AG04450 (cell line): Measurements from ENCODE around the gene GATD1. TPM values are rescaled to one million over a fixed set of nuclear protein-coding genes. Genes with fewer than 3 reads are reported as not detected.

Experiments
- CTCF ChIA-PET: fragments of 300-600, 350-600 bp; formaldehyde crosslinking; extraction: SDS; loops from one replicate; lab custom pipeline; 2022; ENCODE audit warnings: antibody characterized with exemption, inconsistent platforms; lab: Charles Lee
- POLR2A ChIA-PET: fragments of 350-600 bp; formaldehyde crosslinking; extraction: SDS; loops from one replicate; lab custom pipeline; 2021; ENCODE audit warnings: antibody characterized with exemption, inconsistent platforms; lab: Yijun Ruan, JAX
- DNase-seq: peaks from one replicate; pipeline ENCODE4 v3.0.0-alpha.2; 2011; ENCODE audit warnings: low read depth, low spot score
- H3K27ac ChIP-seq: one replicate; pipeline ENCODE4 v1.5.1; 2012; ENCODE audit warnings: low read depth, low read length, control low read depth
- H3K27me3 ChIP-seq: one replicate; pipeline ENCODE4 v1.6.0; 2012; ENCODE audit warnings: low read length; ENCODE audit not compliant: control insufficient read depth, insufficient read depth
- H3K4me3 ChIP-seq: 2 replicates; pipeline ENCODE4 v1.5.1; 2011; ENCODE audit warnings: mild to moderate bottlenecking, low read depth, low read length, control low read depth
- H3K9me3 ChIP-seq: 2 replicates; pipeline ENCODE4 v1.5.1; 2012; ENCODE audit warnings: low read length; ENCODE audit not compliant: control insufficient read depth, insufficient read depth
- CTCF ChIP-seq: IDR thresholded peaks from 2 replicates; pipeline ENCODE4 v1.5.1; 2011; ENCODE audit warnings: low read depth, low read length, control low read depth, inconsistent platforms
- polyA plus RNA-seq: library from polyadenylated mRNA; depleted of rRNA; stranded (reverse); fragments of >200 nt; gene quantifications from 2 replicates; pipeline ENCODE4 v1.2.3, GENCODE V29; 2011

The GATD1 gene
- polyA plus RNA-seq, 1 experiment: 15.0 TPM

GRCh38 chr11:783581-784015 lies 6.3 kb upstream of the GATD1 start:
- Histone ChIP-seq H3K27me3 (no peaks in the 10 kb centered on the region), H3K27ac (peak overlapping the region; percentile 90), H3K9me3 (no peaks in the 10 kb centered on the region), H3K4me3 (no peak overlapping the region)
- peak; percentile 89 for DNase-seq
- ChIA-PET CTCF (interaction anchor here (0.7 to 1.3 kb wide), 8 partner anchors 8 to 229 kb away, joined by 3 to 6 read pairs (median 4); no protein-coding TSS in a partner anchor), POLR2A (interaction anchor here (0.6 to 1.4 kb wide), 4 partner anchors 13 to 73 kb away, joined by 3 to 7 read pairs (median 6); no protein-coding TSS in a partner anchor)
- peak; percentile 87 for TF ChIP-seq CTCF

GRCh38 chr11:782264-783174 lies 5.2 kb upstream of the GATD1 start:
- H3K9me3 ChIP-seq: no peaks in the 10 kb centered on the region; the same call in 1 of the 2 replicates
- ChIA-PET CTCF (interaction anchor here (1.1 to 1.3 kb wide), 3 partner anchors 13 to 131 kb away, joined by 3 to 5 read pairs (median 4); no protein-coding TSS in a partner anchor), POLR2A (interaction anchor here (1.4 kb wide), 1 partner anchor 14 kb away, joined by 3 read pairs; no protein-coding TSS in a partner anchor)
- peak overlapping the region; percentile 90 for H3K27ac ChIP-seq
- H3K4me3 ChIP-seq: no peak overlapping the region
- no peaks in the 10 kb centered on the region for H3K27me3 ChIP-seq
- no peak for DNase-seq
- TF ChIP-seq CTCF: no peak

- no peak for DNase-seq
- Histone ChIP-seq H3K9me3 (no peaks in the 10 kb centered on the region; the same call in 1 of the 2 replicates), H3K4me3 (no peak overlapping the region), H3K27me3 (no peaks in the 10 kb centered on the region), H3K27ac (no peak overlapping the region)
- ChIA-PET CTCF (no interaction called here), POLR2A (no interaction called here)
- TF ChIP-seq CTCF: no peak
Observed at GRCh38 chr11:779955-780532, 2.8 kb upstream of the GATD1 start.

- no peak for DNase-seq
- TF ChIP-seq CTCF: no peak
- CTCF ChIA-PET: interaction anchor here (0.7 kb wide), 1 partner anchor 277 kb away, joined by 3 read pairs; no protein-coding TSS in a partner anchor
- no peak overlapping the region for H3K4me3 ChIP-seq
- no peak overlapping the region for H3K27ac ChIP-seq
- POLR2A ChIA-PET: interaction anchor here (0.7 kb wide), 1 partner anchor 15 kb away, joined by 4 read pairs; no protein-coding TSS in a partner anchor
- no peaks in the 10 kb centered on the region; the same call in 1 of the 2 replicates for H3K9me3 ChIP-seq
- H3K27me3 ChIP-seq: no peaks in the 10 kb centered on the region
Observed at GRCh38 chr11:778976-779954, 2.0 kb upstream of the GATD1 start.
